GM21529 (cell line): ENCODE data around the gene GAL3ST2.
"Not testable (repeated sequence)": the region's sequence is repeated elsewhere in the genome, so short reads cannot be mapped to it uniquely, and the experiment has no call there.

Experiments
- ATAC-seq: cut with Tn5 transposase; IDR thresholded peaks from one replicate; pipeline ENCODE4 v1.9.1; 2021; ENCODE audit not compliant: unreplicated experiment

Gene GAL3ST2

DNA sequence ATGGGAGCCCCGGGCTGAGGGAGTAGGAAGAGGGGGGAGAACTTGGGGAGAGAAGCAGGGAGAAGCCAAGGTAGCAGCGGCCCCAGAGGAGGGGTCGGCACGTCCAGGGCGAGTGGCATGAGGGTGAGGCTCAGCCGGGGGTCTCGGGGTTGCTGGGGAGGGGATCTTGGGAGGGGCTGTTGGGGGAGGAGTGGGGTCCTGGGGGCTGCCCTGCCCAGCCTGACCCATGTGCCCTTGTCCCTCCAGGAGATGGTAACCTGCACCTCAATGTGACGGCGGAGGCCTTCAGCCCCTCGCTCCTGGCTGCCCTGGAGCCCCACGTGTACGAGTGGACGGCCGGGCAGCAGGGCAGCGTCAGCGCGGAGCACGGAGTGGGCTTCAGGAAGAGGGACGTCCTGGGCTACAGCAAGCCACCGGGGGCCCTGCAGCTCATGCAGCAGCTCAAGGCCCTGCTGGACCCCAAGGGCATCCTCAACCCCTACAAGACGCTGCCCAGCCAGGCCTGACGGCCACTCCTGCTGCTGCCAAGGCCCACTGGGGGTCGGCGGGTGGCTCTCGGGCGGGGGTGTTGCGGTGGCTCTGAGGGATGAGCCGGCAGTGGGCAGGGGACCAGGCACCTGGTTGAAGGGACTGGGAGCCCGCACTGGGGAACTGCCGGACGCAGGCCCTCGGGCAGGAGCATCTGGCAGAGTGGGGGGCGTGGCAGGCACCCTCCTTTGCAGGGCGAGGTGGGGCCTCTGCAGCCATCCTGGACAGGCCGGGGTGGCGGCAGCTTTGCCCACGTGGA lies 9.0 kb upstream of the GAL3ST2 start:
- no peak for ATAC-seq

DNA sequence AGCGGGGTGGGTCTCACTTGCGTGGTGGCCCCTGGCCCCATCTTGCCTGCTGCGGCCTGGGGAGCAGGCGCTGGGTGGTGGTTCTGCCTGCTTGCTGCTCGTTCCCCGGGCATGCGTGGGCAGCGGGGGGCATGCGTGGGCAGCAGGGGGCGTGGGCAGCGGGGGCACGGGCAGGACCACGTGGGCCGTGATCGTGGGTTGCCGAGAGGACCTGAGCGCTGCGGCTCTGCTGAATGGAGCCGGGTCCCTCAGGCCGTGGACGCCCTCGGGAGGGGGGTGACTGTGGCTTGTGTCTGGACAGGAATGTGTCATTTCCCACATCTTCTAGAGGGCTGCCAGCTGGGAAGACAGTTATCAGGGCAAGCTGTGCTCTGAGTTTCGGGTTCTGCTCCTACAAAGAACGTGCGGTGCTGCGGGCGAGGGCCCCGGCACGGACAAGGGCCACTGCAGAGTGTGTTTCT lies 8.3 kb upstream of the GAL3ST2 start:
- ATAC-seq, result no peak

DNA sequence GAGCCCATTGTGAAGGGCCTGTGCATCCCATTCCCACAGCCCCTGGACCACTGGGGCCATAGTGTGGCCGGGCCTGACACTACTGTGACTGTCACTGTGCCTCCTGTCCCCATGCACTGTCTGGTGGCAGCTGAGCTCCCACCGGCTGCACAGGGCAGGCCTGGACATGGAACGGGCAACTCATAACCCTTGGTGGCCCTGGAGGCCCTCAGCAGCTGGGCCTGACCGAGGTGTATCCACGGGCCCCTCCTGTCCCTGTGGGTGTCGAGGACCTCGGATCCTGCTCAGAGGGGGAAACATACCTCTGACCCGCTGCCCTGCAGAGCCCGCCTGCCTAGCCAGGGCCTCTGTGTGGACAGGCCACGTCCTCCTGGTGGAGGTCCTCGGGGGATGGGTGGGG lies 7.8 kb upstream of the GAL3ST2 start:
- ATAC-seq, result no peak

DNA sequence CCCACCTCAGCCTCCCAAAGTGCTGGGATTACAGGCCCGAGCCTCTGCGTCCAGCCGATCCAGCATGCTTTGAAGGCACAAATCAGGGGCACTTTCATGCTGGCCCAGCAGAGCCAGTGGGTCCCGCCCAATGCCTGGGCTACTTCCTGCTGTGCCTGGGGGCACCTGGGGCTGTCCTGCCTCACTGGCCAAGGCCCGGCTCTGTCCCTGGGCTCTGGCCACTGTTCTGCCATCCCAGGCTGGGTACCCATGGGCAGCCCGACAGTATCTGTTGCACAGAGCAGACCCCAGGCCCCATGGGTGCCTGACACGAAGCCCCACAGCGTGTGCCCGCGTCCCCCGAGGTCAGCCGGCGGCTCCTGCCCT lies 6.8 kb upstream of the GAL3ST2 start:
- ATAC-seq, result no peak

DNA sequence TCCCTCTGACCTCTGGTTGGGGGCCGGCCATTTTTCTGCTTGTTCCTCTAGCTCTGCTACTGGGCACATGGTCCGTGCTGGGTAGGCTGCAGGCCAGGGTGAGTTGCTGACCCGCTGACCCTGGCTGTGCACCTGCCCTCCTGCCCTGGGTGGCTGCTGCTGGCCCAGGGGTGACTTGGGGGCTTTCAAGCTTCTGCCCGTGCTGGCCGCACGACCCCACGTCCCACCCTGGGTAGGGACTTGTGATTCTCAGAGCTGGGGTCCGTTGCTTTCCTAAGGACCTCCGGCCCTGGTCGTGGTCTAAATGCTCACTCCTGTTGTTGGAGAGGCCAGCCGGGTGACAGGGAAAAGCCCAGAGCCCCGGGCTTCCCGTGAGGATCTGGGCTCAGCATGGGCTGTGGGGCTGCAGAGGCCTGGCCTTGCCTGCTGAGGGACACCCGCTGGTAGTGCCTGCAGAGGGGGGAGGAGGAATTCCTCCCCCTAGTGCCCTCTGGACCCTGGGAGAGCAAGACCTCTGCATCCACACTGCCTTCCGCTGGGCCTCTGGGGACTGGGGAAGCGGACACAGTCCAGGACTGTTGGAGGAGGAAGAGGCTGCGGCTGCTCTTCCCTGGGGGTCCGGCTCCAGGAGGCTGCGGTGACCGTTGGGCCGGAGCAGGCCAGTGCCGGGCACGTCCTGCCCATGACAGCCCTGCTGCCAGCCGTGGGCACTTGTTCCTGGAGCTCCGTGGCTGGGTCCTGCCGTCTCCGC lies 6.3 kb upstream of the GAL3ST2 start:
- ATAC-seq, result no peak

DNA sequence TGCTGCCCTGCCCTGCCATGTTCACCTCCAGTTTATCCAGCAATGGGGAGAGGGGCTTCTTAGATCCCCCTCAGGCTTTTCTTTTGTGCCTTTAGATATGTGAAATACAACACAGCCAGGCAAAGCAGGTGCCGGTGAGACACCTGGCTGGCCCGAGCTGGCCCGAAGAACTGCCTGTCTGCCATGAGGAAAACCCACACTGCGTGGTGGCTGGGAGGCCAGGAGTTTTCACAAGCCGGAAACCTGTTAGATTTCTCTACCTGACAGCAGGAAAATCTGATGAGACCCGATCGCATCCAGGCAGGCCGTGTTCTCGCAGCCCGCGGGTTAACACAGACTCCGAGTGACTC lies 5.7 kb upstream of the GAL3ST2 start:
- ATAC-seq, result no peak

DNA sequence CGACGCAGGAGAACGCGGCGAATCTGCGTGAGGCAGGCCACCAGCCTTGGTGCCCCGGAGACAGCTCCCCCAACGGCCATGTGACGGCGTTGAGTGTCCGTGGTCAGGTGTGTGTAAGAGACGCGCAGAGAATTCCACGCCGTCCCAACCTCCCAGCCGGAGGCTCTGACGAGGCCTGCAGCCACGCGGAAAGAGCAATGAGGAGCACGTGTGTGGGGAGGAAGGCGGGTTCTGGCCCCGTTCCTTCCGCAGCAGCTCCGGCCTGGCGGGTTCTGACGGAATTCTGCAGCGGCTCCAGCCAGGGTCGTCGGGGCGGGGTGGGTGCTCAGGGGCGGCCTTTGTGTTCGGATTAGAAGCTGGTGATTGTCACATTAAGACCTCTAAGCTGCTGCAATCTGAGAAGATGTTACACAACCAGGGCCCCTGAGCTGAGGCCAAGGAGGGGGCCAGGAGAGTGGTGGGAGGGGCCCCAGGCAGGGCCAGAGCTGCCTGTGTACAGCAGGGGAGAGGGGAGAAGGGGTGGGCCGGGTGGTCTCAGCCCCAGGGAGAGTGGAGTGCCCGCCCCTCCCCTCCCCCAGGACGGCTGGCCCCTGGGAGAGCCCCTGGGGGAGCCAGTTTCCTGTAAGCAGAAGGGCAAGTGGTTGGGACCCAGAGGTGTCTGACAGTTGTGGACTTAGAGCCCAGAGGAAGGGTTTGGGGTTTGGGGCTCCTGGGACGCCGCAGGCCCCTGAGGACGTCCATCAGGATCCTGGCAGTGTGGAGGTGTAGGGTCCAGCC lies 5.1 kb upstream of the GAL3ST2 start:
- ATAC-seq, result no peak

DNA sequence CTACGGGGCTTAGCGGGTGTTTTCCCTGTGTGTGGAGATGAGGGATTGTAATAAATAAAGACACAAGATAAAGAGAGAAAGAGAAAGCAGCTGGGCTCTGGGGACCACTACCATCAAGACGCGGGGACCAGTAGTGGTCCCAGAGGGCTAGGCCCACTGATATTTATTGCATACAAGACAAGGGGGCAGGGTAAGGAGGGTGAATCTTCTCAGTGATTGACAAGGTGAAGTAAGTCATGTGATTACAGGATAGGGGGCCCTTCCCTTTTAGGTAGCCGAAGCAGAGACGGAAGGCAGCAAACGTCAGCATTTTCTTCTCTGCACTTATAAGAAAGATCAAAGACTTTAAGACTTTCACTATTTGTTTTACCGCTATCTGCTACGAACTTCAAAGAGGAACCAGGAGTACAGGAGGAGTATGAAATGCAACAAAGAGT lies 4.5 kb upstream of the GAL3ST2 start:
- no peak for ATAC-seq

DNA sequence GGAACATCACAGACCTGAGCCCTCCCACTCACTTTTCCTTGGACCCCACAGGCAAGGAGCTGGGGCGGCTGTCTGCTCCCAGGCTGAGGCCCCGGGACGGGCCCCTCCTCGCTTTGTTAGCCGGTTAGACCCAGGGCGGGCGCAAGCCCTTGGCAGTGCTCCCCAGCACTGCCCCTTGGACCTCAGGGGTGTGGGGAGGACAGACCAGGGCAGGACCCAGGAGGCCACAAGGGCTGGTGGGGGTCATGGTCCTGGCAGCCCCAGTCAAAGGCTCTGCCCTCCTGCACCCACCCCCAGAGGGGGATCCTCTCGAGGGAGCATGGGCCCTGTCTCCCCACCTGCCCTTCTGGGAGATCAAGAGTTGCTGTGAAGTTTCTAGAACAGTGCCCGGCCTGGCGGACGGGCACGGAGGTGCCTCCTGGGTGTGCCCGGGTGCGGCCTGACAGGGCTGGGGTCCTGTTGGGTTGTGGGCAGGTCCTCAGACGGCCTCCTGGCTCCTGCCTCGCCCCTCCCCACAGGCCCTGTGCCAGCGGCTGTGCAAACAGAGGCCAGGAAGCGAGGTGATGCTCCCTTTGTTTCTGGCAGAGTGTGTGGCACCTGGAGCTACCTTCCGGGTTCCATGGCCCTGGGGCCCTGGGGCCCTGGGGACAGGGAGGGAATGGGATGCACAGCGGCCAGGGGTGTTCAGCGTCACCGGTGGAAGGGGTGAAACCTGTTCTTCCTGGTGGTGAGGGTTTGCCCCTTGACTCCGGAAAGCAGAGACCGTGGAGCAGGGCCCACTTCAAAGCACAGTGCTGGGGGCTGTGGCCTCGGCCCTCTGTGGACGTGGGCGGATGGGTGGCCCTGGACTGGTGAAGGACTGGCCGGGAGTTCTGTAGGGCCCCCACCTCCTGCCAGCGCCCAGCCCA lies 2.9 kb upstream of the GAL3ST2 start:
- ATAC-seq, result no peak

DNA sequence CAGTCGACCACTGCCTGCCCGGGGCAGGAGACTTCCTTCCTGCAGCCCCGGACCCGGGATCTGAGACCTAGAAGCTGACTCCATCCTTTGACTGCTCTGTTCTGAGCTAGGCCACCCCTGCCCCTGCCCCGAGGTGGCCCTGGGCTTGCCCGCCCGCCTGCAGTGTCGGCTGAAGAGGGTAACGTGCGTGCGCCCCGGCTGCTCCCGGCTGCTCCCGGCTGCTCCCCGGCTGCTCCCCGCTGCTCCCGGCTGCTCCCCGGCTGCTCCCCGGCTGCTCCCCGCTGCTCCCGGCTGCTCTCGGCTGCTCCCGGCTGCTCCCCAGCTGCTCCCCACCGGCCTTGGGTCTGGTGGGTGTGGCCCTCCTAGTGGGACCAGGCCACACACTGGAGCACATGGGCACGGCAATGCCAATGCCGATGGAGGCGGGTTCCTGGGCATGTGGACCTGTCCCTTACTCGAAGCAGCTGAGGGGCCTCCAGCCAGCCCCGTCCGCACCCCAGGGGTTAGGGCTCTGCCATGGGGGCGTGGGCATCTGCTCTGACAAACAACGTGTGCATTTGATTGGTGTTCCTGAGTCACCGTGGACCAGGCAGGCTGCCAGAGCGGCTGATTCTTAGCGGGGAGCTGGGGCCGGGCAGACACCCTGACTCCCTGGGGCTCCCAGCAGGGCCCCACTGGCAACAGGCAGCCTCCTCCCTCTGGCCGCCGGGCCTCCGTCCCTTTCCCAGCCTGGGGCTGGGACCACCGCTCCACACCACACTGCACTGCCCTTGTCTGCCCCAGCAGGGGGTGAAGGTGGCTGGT lies 2.0 kb upstream of the GAL3ST2 start:
- ATAC-seq, result no peak

DNA sequence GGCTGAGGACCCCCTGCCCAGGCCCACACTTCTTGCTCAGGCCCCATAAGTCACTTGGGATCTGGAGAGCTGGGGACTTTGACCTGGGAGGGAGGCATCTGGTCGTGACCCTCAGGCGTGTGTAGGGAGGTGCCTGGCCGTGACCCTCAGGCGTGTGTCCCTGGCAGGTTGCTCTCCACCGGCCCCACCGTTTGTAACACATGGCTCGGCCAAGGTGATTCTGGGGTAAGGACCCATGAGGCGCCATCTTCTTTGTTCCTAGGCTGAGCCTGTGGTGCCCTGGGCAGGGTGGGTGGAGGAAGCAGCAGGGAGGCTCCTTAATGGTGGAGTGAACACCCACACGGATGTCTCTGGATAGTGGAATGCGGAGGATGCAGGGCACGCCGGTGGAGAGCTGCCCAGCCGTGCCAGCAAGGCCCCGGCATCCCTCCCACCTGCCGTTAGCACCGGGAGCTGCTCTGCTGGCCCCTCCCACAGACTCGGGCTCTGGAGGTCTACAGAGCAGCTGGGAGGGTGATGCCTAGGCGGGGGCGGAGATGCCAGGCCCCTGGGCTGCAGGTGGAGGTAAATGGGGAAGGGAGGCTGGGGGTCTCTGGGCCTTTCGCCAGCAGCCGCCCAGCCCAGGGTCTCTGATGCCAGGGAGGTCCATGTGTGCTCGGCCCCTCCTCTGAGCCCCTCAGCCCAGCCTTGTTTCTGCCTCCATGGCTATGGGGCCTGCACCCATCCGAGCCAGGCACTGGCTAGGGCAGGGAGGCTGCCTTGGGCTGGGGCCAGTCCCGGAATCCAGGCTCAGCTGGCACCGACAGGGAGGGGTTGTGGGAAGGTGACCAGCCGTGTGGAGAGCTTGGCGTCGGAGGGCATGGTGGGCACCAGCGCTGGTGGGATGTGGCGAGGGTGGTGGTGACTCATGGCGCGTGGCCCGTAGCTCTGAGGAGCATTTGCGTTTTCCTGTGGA lies 1.1 kb upstream of the GAL3ST2 start:
- no peak for ATAC-seq

DNA sequence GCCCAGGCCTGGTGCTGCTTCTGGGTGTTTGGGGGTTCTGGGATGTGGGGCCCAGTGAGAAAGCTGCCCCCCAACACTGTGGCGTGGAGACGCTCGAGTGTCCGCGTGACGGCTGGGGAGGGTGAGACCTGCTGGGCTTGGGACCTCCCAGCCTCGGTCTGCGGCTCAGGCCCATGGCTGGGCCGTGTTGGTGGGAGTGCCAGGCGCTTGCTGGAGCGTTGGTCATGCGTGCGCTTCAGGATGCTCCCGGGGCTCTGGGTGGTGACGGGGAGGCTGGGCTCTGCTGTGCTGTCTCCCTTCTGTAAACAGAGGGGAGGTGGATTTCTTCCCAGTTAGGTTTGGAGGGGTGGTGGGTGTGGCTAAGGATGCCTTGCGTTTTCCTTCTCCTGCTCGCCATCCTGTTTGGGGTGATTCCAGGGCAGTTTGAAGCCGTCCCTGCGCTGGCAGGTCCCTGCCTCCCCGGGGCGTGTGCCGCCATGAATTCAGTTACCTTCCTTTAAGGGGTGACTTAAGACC lies 606 bp downstream of the GAL3ST2 start:
- no peak for ATAC-seq

DNA sequence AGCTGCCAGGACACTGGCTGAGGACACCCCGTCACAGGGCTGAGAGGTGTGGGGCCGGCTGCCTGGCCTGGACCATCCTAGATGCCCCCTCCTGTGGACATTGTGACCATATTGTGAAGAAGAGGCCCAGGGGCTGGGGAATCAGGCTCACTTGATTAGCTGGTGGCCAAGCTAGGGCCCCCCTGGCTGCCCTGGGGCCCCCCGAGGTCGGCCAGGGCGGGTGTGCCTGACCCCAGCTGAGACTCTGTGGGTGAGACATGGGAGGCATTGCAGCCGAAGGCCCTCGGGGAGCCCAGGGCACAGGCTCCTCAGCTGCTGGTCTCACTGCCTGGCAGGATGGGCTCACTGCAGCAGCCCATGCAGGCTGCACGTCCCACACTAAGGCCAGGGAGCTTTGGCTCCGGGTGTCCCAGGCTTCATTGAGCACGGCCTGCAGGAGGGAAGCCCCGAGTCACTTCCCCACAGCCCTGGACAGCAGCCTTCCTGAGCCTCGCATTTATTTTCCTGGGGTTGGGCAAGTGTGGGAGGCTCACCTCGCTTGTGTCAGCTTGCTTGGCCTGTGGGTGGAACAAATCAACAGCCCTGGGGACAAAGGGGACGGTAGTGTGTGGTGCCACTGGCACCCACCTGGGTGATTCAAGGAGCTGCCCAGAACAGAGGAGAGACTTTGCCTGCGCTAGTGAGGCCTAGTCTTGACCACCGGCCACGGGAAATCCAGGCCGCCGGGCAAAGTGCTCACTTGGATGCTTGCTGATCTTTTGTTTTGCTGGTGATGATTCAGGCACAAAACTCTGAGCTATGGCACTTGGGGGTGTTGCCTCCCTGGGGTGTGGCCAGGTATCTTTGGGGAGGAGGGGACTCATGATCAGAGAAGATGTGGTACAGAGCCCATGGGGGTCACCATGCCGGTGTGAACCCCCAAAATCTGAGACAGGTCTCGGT lies 1.3 kb downstream of the GAL3ST2 start:
- ATAC-seq, result no peak

DNA sequence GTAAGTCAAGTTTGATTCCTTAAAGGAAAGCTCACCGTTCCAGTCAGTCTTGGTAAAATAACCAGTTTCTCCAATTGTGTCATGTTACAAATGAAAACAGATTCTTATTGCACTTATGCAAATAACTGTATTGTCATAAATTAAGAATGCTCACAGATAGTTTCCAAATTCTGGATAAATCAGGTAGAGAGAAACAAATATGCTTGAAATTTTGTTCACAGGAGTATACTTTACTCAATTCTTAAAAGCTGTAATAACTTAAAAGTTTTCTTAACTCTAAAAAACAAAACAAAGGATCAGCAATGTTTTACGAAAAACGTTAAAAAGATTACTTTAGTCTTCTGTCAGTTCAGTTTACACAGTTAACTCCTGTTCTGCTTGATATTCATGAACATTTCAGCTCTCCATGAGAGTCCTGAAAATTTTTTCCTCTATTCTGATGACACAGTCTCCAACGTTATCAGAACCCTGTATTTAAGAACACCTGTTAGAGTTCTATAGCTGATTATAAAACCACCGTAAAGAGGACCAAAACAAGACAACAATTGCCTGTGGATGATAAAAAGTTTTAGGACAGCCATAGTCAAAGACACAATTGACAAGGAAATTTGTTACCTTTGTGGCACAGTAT lies 4.4 kb downstream of the GAL3ST2 start:
- ATAC-seq, result no peak

DNA sequence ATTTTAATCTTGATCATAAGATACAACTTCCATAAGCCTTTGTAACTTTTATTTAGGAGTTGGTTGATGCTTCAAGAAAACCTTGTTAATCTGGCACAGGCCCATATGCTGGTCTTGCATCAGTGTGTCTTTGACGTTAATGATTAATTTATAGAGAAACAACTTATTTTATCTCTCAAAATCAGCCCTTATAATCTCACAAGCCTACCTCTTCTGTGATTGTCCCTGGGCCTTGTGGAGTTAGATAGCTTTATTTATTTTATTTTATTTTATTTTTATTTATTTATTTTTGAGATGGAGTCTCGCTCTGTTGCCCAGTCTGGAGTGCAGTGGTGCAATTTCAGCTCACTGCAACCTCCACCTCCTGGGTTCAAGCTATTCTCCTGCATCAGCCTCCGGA lies 5.4 kb downstream of the GAL3ST2 start:
- ATAC-seq, result not testable (repeated sequence)

DNA sequence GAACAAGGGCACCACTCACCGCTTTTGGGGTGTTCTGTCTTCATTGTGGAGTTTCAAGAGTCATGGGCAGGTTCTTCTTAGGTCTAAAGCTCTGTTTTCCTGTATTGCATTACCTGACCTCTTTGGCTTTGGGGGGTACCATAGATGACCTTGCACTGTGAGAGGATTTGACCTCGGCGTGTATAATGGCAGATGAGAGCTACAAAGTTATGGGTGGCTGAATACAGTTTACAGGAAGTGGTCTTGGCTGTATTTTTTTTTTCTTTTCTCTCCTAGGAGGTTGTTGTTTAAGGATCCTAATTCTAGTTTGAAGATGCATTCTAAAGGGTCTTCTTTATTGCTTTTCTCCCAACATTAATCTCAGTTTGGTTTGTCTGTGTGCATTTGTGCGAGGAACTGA lies 11.5 kb downstream of the GAL3ST2 start:
- ATAC-seq, result no peak

DNA sequence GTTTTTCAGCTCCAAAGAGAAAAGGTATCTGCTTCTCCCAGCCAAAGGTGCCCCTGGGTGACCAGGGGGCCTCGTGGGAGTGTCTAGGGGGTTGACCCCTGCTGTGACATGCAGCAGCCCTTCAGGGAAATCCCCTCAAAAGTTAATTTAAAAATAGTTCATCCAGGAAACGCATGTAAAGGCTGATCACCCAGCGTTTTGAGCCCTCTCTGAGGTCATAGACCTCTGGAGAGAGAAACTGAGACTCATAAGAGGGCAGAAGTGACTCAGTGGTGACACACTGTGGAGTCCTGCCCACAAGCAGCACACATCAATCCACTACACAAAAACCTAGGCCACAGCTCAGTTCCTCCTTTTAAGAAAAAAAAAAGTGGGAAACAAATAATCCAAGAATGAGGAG lies 11.9 kb downstream of the GAL3ST2 start:
- ATAC-seq, result peak; percentile 56
